Body of pancreas (tissue), 4 donors: ENCODE measurements around the gene RUBCN. TPM values are rescaled to one million over a fixed set of nuclear protein-coding genes. Genes with fewer than 3 reads are reported as not detected.

Experiments
- ATAC-seq: fragments of 150-250 bp; one replicate; pipeline ENCODE4 v1.9.1; 2016
- DNase-seq, 4 donors: peaks; one replicate each; pipeline ENCODE4 v3.0.0-alpha.2; 2019
- H3K27ac ChIP-seq, 4 donors: fragments of 200-600 bp; sonication (generic); 1 replicate in 3 of 4; 2 replicates in 1 of 4; pipeline versions ENCODE4 v1.5.1 to v1.6.1; 2016 to 2019; ENCODE audit warnings: mild to moderate bottlenecking in 1 of 4, mixed read lengths in 1 of 4, moderate library complexity in 1 of 4
- H3K27me3 ChIP-seq, 2 donors: fragments of 200-600 bp; sonication (generic); one replicate each; pipeline ENCODE4 v1.6.0; 2016; ENCODE audit warnings: mild to moderate bottlenecking in 1 of 2
- H3K36me3 ChIP-seq, 2 donors: fragments of 200-600 bp; sonication (generic); replicated peaks in 1 of 2; 2 replicates each; pipeline ENCODE4 v1.5.1; 2016; ENCODE audit warnings: low read depth in 2 of 2; ENCODE audit not compliant: insufficient read depth in 1 of 2
- H3K4me1 ChIP-seq: fragments of 200-600 bp; sonication (generic); one replicate; pipeline ENCODE4 v1.6.0; 2016
- H3K4me3 ChIP-seq, 2 donors: fragments of 200-600 bp; sonication (generic); 1 replicate in 1 of 2; 2 replicates in 1 of 2; pipeline ENCODE4 v1.5.1; 2016 to 2019
- H3K9me3 ChIP-seq, 3 donors: fragments of 200-600 bp; sonication (generic); 1 replicate in 2 of 3; 2 replicates in 1 of 3; pipeline ENCODE4 v1.5.1; 2016
- CTCF ChIP-seq, 7 experiments: fragments of 450-650 bp in 4 of 7; fragments of 200-600 bp in 3 of 7; sonication (generic) in 3 of 7; IDR thresholded peaks; one replicate each; pipeline ENCODE4 v1.5.1; 2016 to 2019; ENCODE audit warnings: antibody characterized with exemption in 7 of 7
- POLR2A ChIP-seq, 3 donors: fragments of 450-650 bp; IDR thresholded peaks; one replicate each; pipeline ENCODE4 v1.6.1; 2016; ENCODE audit warnings: antibody characterized with exemption in 3 of 3, mild to moderate bottlenecking in 2 of 3
- WGBS, 2 donors: methylation state at CpG; one replicate each; pipeline ENCODE4 v1.1.5; 2017; 5-methylcytosine and 5-hydroxymethylcytosine counted together
- intact Hi-C: fragments of 100-400 bp; cut with DNase I; formaldehyde crosslinking; loops from one replicate; pipeline ENCODE4 v1.15.1; 2023
- total RNA-seq, 2 donors: library from RNA; depleted of rRNA; stranded (reverse); fragments of >200 nt; gene quantifications; one replicate each; pipeline ENCODE4 v1.1.0, GENCODE V29; 2016

RUBCN gene
- total RNA-seq, 2 donors from 2014 or later = 23.1 to 33.0 TPM

GRCh38 chr3:197761784-197762183 is 25.1 kb upstream of the RUBCN start:
- no peak overlapping the region for H3K27ac ChIP-seq
- H3K9me3 ChIP-seq = no peaks in the 10 kb centered on the region
- TF ChIP-seq CTCF (IDR thresholded peaks at IDR 0.05) = no peak
- TF ChIP-seq POLR2A (IDR thresholded peaks at IDR 0.05) = no peak
- ATAC-seq (no peak), DNase-seq (no peak)
- H3K36me3 ChIP-seq = peaks cover 0 to 4% of the 10 kb centered on the region in 2 donors
- intact Hi-C loops = no loop called here
- H3K27me3 ChIP-seq = no peaks in the 10 kb centered on the region
- H3K4me3 ChIP-seq = no peak overlapping the region
- no peaks in the 10 kb centered on the region for H3K4me1 ChIP-seq

GRCh38 chr3:197758512-197758911 is 21.8 kb upstream of the RUBCN start:
- ATAC-seq (no peak), DNase-seq (no peak)
- Histone ChIP-seq H3K9me3 (no peaks in the 10 kb centered on the region), H3K4me1 (no peaks in the 10 kb centered on the region), H3K27ac (no peak overlapping the region), H3K36me3 (peaks cover 0 to 4% of the 10 kb centered on the region in 2 donors), H3K27me3 (no peaks in the 10 kb centered on the region), H3K4me3 (no peak overlapping the region)
- TF ChIP-seq CTCF (IDR thresholded peaks at IDR 0.05) = no peak
- no peak for TF ChIP-seq POLR2A (IDR thresholded peaks at IDR 0.05)
- intact Hi-C loops = no loop called here
- 85 to 87% methylated on average over 4 of the region's 4 CpGs for WGBS, 2 donors

- intact Hi-C loops = no loop called here
- Histone ChIP-seq H3K4me3 (no peak overlapping the region), H3K36me3 (peaks cover 0 to 2% of the 10 kb centered on the region in 2 donors), H3K4me1 (peaks cover 13% of the 10 kb centered on the region), H3K27ac (no peak overlapping the region), H3K9me3 (no peaks in the 10 kb centered on the region), H3K27me3 (no peaks in the 10 kb centered on the region)
- TF ChIP-seq CTCF (IDR thresholded peaks at IDR 0.05) = no peak
- TF ChIP-seq POLR2A (IDR thresholded peaks at IDR 0.05) = no peak
- no peak for ATAC-seq
- no peak for DNase-seq
- 71 to 72% methylated on average over 3 of the region's 3 CpGs for WGBS, 2 donors
Observed at GRCh38 chr3:197756704-197757103, 20.0 kb upstream of the RUBCN start.

GRCh38 chr3:197753263-197753662 is 16.6 kb upstream of the RUBCN start:
- Histone ChIP-seq H3K4me1 (peaks cover 23% of the 10 kb centered on the region), H3K36me3 (no peaks in the 10 kb centered on the region), H3K27ac (no peak overlapping the region), H3K4me3 (no peak overlapping the region), H3K9me3 (no peaks in the 10 kb centered on the region), H3K27me3 (no peaks in the 10 kb centered on the region)
- WGBS, 2 donors = 84 to 86% methylated on average over 3 of the region's 3 CpGs
- ATAC-seq = no peak
- no peak for TF ChIP-seq POLR2A (IDR thresholded peaks at IDR 0.05)
- peak in 1 of 7 experiments; percentile 14 for TF ChIP-seq CTCF (IDR thresholded peaks at IDR 0.05)
- intact Hi-C loops = no loop called here
- no peak for DNase-seq

GRCh38 chr3:197752107-197752506 is 15.4 kb upstream of the RUBCN start:
- Histone ChIP-seq H3K4me1 (peaks cover 31% of the 10 kb centered on the region), H3K4me3 (no peak overlapping the region), H3K9me3 (no peaks in the 10 kb centered on the region), H3K27ac (peak overlapping the region in 1 of 4 donors; percentile 92), H3K27me3 (no peaks in the 10 kb centered on the region), H3K36me3 (no peaks in the 10 kb centered on the region)
- WGBS, 2 donors = 65 to 77% methylated on average over 5 of the region's 5 CpGs
- TF ChIP-seq CTCF (IDR thresholded peaks at IDR 0.05) = no peak
- TF ChIP-seq POLR2A (IDR thresholded peaks at IDR 0.05) = no peak
- ATAC-seq (no peak), DNase-seq (no peak)
- intact Hi-C loops = no loop called here
